Caco-2 (cell line): ENCODE results near the gene DAPL1. TPM values are rescaled to one million over a fixed set of nuclear protein-coding genes. Genes with fewer than 3 reads are reported as not detected.

Source experiments
- BruUV-seq: library from RNA; stranded (reverse); fragments of 400-500 nt; replicated peaks from 2 replicates; lab custom pipeline; 2021; lab: Mats Ljungman, UMichigan
- CTCF ChIA-PET: fragments of 300-600 bp; sonication (Branson Sonifier 250); formaldehyde crosslinking; loops from one replicate; lab custom pipeline; 2022; ENCODE audit warnings: antibody characterized with exemption; lab: Charles Lee
- POLR2A ChIA-PET: fragments of 300-600 bp; sonication (Branson Sonifier 250); formaldehyde crosslinking; loops from one replicate; lab custom pipeline; 2022; ENCODE audit warnings: antibody characterized with exemption; lab: Charles Lee
- DNase-seq, 2 experiments: peaks; one replicate each; pipeline versions ENCODE4 v3.0.0 to v3.0.0-alpha.2; 2020 to 2022
- H3K27me3 ChIP-seq: replicated peaks from 2 replicates; pipeline ENCODE4 v1.6.0; 2011; ENCODE audit warnings: low read length; ENCODE audit not compliant: control insufficient read depth, insufficient read depth
- H3K36me3 ChIP-seq: 2 replicates; pipeline ENCODE4 v1.5.1; 2011; ENCODE audit warnings: low read length; ENCODE audit not compliant: control insufficient read depth, insufficient read depth
- H3K4me1 ChIP-seq: fragments of 250-450 bp; sonication (Bioruptor Pico); 2 replicates; pipeline ENCODE4 v1.5.1; 2020; ENCODE audit warnings: mild to moderate bottlenecking
- H3K4me3 ChIP-seq: 2 replicates; pipeline ENCODE4 v1.5.1; 2011; ENCODE audit warnings: low read depth, mild to moderate bottlenecking, control low read depth, low read length
- H3K9me3 ChIP-seq: fragments of 250-450 bp; sonication (Bioruptor Pico); 2 replicates; pipeline ENCODE4 v1.5.1; 2020; ENCODE audit warnings: mild to moderate bottlenecking, moderate library complexity
- H3K27ac Mint-ChIP-seq: one replicate; pipeline ENCODE4 v1.8.0; 2022; ENCODE audit warnings: mixed read lengths; ENCODE audit not compliant: unreplicated experiment
- H3K27me3 Mint-ChIP-seq: one replicate; pipeline ENCODE4 v1.8.0; 2022; ENCODE audit warnings: mixed read lengths; ENCODE audit not compliant: insufficient read depth, unreplicated experiment
- H3K36me3 Mint-ChIP-seq: one replicate; pipeline ENCODE4 v1.8.0; 2022; ENCODE audit warnings: mild to moderate bottlenecking, mixed read lengths; ENCODE audit not compliant: insufficient read depth, unreplicated experiment
- H3K4me1 Mint-ChIP-seq: one replicate; pipeline ENCODE4 v1.8.0; 2022; ENCODE audit warnings: low read depth, mixed read lengths; ENCODE audit not compliant: unreplicated experiment
- H3K4me3 Mint-ChIP-seq: one replicate; pipeline ENCODE4 v1.8.0; 2022; ENCODE audit warnings: mild to moderate bottlenecking, moderate library complexity, mixed read lengths; ENCODE audit not compliant: unreplicated experiment
- H3K9me3 Mint-ChIP-seq: one replicate; pipeline ENCODE4 v1.8.0; 2022; ENCODE audit warnings: mixed read lengths; ENCODE audit not compliant: unreplicated experiment
- CTCF ChIP-seq, 2 experiments: fragments of 200-600 bp in 1 of 2; IDR thresholded peaks; 1 replicate in 1 of 2; 2 replicates in 1 of 2; pipeline versions ENCODE4 v1.5.1 to v1.8.0; 2011 to 2022; ENCODE audit warnings: antibody characterized with exemption in 1 of 2, control low read depth in 1 of 2, inconsistent platforms in 1 of 2, low read depth in 1 of 2, low read length in 1 of 2, mild to moderate bottlenecking in 1 of 2, moderate library complexity in 1 of 2; ENCODE audit not compliant: insufficient read depth in 1 of 2, severe bottlenecking in 1 of 2, unreplicated experiment in 1 of 2
- intact Hi-C: fragments of 100-400 bp; cut with micrococcal nuclease; formaldehyde crosslinking; loops from one replicate; pipeline ENCODE4 v1.10.0; 2022; ENCODE audit not compliant: unreplicated experiment
- total RNA-seq: library from RNA; stranded (reverse); gene quantifications from 2 replicates; pipeline ENCODE4 v1.2.3, GENCODE V29; 2022

The DAPL1 gene
- total RNA-seq, 1 experiment from 2014 or later: not detected

GRCh38 chr2:158799181-158799580 lies 4.1 kb downstream of the DAPL1 start:
- intact Hi-C loops: no loop called here
- ChIA-PET POLR2A (no interaction called here), CTCF (no interaction called here)
- no peaks in the 10 kb centered on the region for H3K9me3 Mint-ChIP-seq
- no peaks in the 10 kb centered on the region for H3K27me3 Mint-ChIP-seq
- H3K4me1 Mint-ChIP-seq: peaks cover 8% of the 10 kb centered on the region
- DNase-seq: no peak
- no peaks in the 10 kb centered on the region for H3K36me3 Mint-ChIP-seq
- H3K27ac Mint-ChIP-seq: no peak overlapping the region
- no peak overlapping the region for H3K4me3 ChIP-seq
- H3K9me3 ChIP-seq: no peaks in the 10 kb centered on the region
- H3K4me3 Mint-ChIP-seq: no peak overlapping the region
- H3K27me3 ChIP-seq: no peaks in the 10 kb centered on the region
- BruUV-seq: no TSS peak
- TF ChIP-seq CTCF (IDR thresholded peaks at IDR 0.05; ENCODE audit: insufficient read depth in 1 of 2, low read depth in 1 of 2, low read length in 1 of 2, severe bottlenecking in 1 of 2, unreplicated experiment in 1 of 2): no peak
- H3K36me3 ChIP-seq: no peaks in the 10 kb centered on the region
- peaks cover 8% of the 10 kb centered on the region for H3K4me1 ChIP-seq

- no peak for TF ChIP-seq CTCF (IDR thresholded peaks at IDR 0.05; ENCODE audit: insufficient read depth in 1 of 2, low read depth in 1 of 2, low read length in 1 of 2, severe bottlenecking in 1 of 2, unreplicated experiment in 1 of 2)
- ChIA-PET POLR2A (no interaction called here), CTCF (no interaction called here)
- no peaks in the 10 kb centered on the region for H3K27me3 ChIP-seq
- H3K4me1 ChIP-seq: peaks cover 8% of the 10 kb centered on the region
- H3K36me3 ChIP-seq: no peaks in the 10 kb centered on the region
- H3K9me3 ChIP-seq: no peaks in the 10 kb centered on the region
- Mint-ChIP-seq H3K27me3 (no peaks in the 10 kb centered on the region), H3K9me3 (no peaks in the 10 kb centered on the region), H3K27ac (no peak overlapping the region), H3K4me1 (peaks cover 8% of the 10 kb centered on the region), H3K36me3 (no peaks in the 10 kb centered on the region), H3K4me3 (no peak overlapping the region)
- no peak for DNase-seq
- no TSS peak for BruUV-seq
- H3K4me3 ChIP-seq: no peak overlapping the region
- intact Hi-C loops: no loop called here
These were observed 8.4 kb downstream of the DAPL1 start for GRCh38 chr2:158803506-158803905.

GRCh38 chr2:158805255-158805654 lies 10.1 kb downstream of the DAPL1 start:
- Mint-ChIP-seq H3K9me3 (no peaks in the 10 kb centered on the region), H3K36me3 (no peaks in the 10 kb centered on the region), H3K4me3 (no peak overlapping the region), H3K27ac (no peak overlapping the region), H3K4me1 (peaks cover 8% of the 10 kb centered on the region), H3K27me3 (no peaks in the 10 kb centered on the region)
- CTCF ChIA-PET: no interaction called here
- intact Hi-C loops: no loop called here
- peaks cover 8% of the 10 kb centered on the region for H3K4me1 ChIP-seq
- no TSS peak for BruUV-seq
- TF ChIP-seq CTCF (IDR thresholded peaks at IDR 0.05; ENCODE audit: insufficient read depth in 1 of 2, low read depth in 1 of 2, low read length in 1 of 2, severe bottlenecking in 1 of 2, unreplicated experiment in 1 of 2): no peak
- H3K4me3 ChIP-seq: no peak overlapping the region
- POLR2A ChIA-PET: no interaction called here
- no peaks in the 10 kb centered on the region for H3K9me3 ChIP-seq
- no peaks in the 10 kb centered on the region for H3K36me3 ChIP-seq
- no peak for DNase-seq
- H3K27me3 ChIP-seq: no peaks in the 10 kb centered on the region
